Neural progenitor cell (in vitro differentiated cells): Measurements from ENCODE around the gene ACTBL2.

ENCODE experiments used
- CTCF ChIP-seq: fragments of 200-600 bp; sonication (generic); IDR thresholded peaks from 2 replicates; pipeline ENCODE4 v1.5.1; 2017; ENCODE audit warnings: antibody characterized with exemption, mild to moderate bottlenecking
- EZH2 ChIP-seq: fragments of 200-600 bp; sonication (generic); IDR thresholded peaks from 2 replicates; pipeline ENCODE4 v1.6.1; 2017; ENCODE audit warnings: antibody characterized with exemption, mild to moderate bottlenecking, moderate library complexity

- TF ChIP-seq EZH2 (no peak), CTCF (no peak)
Measured at GRCh38 chr5:57491369-57491965, 8.9 kb upstream of the ACTBL2 start.
